Measurements from ENCODE around the gene TSHZ3.

DNA sequence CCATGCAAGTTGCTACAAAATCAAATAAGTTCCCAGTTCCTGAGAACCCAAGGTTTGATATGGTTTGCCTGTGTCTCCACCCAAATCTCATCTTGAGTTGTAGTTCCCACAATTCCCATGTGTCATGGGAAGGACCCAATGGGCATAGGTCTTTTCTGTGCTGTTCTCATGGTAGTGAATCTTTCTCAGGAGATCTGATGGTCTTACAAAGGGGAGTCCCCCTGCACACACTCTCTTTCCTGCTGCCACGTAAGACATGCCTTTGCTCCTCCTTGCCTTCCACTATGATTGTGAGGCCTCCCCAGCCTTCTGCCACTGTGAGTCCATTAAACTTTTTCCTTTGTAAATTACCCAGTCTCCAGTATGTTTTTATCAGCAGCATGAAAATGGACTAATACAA, 28.5 kb upstream of the TSHZ3 start:
- TF ChIP-seq, protein P1, sequence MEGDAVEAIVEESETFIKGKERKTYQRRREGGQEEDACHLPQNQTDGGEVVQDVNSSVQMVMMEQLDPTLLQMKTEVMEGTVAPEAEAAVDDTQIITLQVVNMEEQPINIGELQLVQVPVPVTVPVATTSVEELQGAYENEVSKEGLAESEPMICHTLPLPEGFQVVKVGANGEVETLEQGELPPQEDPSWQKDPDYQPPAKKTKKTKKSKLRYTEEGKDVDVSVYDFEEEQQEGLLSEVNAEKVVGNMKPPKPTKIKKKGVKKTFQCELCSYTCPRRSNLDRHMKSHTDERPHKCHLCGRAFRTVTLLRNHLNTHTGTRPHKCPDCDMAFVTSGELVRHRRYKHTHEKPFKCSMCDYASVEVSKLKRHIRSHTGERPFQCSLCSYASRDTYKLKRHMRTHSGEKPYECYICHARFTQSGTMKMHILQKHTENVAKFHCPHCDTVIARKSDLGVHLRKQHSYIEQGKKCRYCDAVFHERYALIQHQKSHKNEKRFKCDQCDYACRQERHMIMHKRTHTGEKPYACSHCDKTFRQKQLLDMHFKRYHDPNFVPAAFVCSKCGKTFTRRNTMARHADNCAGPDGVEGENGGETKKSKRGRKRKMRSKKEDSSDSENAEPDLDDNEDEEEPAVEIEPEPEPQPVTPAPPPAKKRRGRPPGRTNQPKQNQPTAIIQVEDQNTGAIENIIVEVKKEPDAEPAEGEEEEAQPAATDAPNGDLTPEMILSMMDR (conservative IDR thresholded peaks at IDR 0.05; ENCODE audit: low read length) = no peak
- TF ChIP-seq EZH2phosphoT487 (IDR thresholded peaks at IDR 0.05; ENCODE audit: borderline replicate concordance) = no peak

Measured in Loucy (cell line).